CD4-positive, alpha-beta T cell treated with Interleukin-17A for 4 hours (primary cell): ENCODE results near the gene MYO1E.
A peak's percentile ranks its signal among the peaks of the same experiment; 100 is the strongest.
"Not testable (repeated sequence)": the region's sequence is repeated elsewhere in the genome, so short reads cannot be mapped to it uniquely, and the experiment has no call there.

Source experiments
- DNase-seq: peaks from one replicate; pipeline ENCODE4 v3.0.0-alpha.2; 2020; ENCODE audit warnings: mixed read lengths

MYO1E gene

DNA sequence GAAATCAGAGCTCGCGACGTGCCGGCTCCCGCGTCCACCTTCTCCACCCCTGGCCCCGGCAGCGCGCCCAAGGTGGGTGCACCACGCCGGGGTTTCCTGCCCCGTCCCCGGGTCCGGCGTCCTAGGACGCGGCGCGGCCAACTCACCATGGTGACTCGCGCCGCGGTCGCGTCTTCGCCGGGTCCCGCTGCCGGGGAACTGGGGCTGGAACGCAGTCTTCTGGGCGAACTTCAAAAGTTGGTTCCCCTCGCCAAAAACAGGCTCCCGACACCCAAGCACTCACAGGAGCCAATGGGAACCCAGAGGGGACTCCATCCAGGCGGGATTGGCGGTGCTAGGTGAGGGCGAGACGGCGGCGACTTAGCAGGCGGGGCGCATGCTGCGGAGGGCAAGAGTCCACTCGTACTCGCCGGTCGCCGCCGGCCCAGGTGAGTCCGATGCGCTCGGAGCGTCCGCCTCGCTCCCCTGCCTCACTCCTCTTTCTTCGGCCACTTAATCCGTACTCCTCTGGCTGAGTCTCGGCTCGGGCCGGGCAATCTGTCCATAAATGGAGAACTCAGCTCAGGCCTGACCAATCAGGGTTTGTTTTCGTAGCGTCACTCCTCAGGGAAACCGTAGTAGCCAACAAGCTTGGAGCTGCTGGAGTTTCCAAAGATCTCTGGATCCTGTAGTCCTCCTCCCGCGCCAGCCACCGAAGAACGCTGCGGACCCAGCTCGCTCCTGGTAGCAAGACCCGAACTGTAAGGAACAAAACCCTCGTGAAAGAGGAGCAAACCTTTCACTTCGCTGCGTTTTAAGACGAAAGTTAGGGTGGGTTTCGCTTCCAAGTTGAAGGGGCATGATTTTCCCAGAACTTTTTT lies at the start of gene MYO1E:
Gene MYO1E (minus strand): TSS at position 520 of the 860 bp plus-strand sequence. CDS start 371 bp downstream, at position 149.
- DNase-seq: peak; percentile 7

DNA sequence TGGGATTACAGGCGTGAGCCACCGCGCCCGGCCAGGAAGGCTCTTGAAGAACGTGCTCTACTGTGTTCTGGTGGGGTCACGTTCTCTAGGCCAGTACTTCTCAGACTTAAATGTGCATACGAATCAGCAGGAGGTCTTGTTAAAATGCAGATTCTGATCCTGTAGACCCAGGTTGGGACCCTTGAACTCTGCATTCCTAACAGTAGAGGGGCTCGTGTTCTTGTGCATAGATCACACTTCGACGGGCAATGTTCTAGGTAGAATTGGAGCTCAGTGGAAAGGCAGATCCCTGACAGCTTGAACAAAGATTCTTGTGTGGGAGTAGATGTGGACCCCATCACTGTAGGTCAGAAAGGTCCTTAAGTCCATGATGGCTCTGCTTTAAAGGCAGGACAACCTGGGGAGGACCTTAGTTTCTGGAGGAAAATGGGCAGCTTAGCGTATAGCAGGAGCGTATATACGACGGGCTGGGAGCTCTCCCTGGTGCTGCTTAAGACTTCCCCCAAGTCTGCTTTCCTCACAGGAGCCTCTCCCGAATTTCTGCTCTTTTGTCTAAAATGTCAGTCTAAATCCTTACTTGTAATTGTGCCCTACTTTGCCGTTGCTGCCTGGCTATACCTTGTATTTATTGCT lies 48.4 kb upstream of the MYO1E start:
- no peak for DNase-seq

DNA sequence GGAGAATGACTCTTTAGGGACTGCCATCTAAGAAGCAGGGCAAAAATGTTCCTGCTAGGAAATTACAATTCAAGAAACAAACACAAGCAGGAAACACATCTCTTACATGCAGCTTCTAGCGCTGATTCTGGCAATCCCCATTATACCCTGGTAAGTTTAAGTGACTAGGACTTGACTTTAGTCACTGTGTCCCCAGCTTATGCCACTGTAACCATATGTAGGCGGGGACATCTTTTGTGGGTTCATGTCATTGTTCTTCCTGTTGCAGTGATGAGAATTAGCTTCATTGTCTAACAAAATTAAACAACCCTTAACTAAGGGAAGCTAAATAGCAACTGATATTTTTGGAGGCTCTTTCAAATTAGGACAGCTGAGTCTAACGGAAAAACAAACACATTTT lies 47.4 kb upstream of the MYO1E start:
- DNase-seq: no peak

DNA sequence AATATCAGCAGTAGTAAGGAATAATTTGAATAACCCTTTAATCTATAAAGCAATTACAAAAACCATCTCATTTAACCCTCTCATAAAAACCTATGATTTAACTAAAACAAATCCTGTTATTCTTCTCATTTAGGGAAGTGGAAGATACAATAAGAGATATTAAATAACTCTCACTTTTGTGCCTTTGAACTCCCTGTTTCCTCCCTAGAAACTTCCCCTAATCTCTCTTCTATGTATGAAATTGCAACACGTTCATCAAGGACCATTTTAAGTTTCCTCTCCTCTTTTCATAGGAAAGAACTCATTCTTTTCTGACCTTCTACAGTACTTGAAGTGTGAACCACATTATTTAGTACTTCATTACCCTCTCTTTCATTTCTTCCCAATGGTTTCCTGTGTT lies 46.5 kb upstream of the MYO1E start:
- no peak for DNase-seq

DNA sequence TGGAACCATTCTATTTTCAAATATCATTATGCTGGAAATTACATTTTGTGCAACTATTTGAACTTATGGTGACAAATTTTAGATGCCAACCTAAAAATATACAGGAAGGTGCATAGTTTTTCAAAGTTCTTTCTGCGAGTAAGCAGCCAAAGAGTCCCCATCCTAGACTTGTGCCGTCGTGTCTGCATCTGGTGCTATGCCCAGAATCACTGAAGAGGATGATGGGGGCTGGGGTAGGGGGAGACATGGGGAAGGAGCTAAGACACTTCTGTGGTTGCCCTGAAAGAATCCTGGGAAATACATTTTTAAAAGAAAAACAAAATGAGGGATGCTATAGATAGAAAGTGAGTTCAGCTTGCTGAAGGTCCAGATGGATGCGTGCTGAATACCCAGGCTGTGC lies 44.1 kb upstream of the MYO1E start:
- DNase-seq: no peak

DNA sequence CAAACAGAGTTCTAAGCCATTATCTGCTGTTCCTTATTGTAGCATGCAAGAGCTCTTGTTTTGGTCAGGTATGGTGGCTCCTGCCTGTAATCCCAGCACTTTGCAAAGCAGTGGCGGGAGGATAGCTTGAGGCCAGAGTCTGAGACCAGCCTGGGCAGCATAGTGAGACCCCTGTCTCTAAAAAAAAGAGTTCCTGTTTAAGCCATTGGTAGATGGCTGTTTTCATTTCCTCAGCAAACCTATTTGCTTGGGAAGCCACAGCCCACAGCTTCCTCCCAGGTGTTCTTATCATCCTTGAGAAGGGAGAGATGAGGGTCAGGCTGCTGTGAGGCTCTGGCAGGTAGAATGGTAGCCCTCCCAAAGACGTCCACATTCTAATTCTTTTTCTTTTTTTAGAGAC lies 40.9 kb upstream of the MYO1E start:
- no peak for DNase-seq

DNA sequence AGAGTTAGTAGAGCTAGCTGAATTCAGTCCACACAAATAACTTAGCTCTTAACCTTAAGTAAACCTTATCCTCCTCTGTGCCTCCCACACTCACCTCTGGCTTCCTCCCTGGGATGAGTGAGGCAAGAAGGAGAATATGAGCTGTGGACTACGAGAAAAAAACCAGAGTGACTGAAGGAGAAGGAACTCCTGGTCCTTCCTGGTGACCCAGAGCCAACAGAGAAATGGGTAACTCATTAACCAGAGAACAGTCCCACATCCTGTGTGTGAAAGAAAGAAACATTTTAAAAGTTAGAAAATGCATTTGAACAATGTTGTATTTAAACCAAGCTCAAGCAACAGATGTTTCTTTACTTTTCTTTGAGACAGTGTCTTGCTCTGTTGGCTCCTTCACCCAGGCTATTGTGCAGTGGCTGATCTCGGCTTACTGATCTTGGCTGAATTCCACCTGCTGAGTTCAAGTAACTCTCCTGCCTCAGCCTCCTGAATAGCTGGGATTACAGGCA lies 37.8 kb upstream of the MYO1E start:
- no peak for DNase-seq

DNA sequence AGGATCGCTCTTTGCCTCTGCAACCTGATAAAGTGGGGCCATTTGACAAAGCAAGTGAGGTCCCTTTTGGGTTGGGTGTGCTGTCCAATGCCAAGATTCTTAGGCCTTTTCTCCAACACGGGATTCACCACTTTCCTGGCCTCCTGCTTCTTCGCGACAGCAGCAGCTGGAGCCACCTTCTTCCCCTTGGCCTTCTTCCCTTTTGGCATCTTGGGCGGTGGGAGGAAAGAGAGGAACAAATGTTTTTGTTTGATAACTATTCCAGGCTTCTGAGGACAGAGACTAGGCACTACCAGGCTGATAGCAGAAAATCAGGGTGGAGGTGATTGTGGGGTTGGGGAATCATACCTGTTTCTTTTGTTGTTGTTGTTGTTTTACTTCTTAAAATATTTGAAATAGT lies 35.3 kb upstream of the MYO1E start:
- no peak for DNase-seq

DNA sequence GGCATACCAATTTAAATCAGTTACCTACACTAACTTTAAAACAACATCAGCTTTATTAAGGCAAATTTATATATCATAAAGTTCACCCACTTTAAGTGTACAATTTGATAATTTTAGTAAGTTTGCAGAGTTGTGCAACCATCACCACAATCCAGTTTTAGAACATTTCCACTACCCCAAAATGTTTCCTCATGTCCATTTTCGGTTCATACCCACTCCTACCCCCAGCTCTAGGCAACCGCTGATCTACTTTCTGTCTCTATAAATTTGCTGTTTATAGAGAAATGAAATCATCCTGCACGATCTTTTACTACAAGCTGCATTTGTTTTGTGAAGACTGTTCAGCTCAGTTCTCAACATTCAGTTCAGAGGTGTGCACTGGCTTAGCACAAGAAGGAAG lies 33.8 kb upstream of the MYO1E start:
- no peak for DNase-seq

DNA sequence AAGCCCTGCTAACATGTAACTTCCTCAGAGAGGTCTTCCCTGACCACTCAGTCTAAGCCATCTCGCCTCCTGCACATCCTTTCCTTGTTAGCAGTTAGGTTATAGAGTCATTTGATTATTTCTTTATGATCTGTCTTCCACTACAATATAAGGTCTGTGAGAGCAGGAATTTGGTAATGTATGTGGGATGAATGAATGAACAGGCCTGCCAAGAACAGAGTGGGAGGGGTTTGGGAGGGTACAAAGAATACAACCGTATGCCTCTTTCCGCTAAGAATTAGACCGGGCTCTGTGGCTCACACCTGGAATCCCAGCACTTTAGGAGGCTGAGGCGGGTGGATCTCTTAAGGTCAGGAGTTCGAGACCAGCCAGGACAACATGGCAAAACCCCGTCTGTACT lies 32.4 kb upstream of the MYO1E start:
- DNase-seq: no peak

DNA sequence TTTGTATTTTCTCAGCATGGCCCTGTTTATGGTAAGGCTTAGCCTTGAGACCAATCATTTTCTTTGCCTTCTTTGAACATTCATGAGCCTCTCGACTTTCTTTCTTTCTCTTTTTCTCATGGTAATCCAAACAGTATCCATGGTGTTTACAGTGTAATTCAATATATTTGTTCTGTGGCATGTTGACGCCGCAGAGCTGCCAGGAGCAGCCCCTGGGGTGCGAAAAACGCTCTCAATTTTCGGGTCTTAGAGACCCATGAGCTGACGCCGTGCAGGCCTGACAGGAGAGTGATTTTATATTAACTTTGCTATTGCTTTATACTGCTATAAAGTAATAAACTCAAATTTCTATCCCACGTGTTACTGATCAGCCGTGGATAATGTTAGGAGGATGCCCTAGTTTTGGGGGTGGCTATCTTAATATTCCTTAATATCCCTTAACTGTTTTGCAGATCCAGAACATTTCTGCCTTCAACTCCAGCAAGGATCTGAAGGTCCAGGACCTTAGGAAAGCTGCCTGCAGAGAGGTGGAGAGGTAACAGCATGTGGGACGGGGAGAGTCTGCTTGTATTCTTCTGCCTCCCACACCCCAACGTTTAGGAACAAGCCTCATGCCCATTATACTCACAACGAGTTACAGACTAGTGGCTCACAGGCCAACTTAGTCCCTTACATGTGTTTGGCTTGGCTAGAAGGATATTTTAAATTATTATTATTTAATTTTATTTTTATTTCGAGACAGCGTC lies 29.3 kb upstream of the MYO1E start:
- no peak for DNase-seq

DNA sequence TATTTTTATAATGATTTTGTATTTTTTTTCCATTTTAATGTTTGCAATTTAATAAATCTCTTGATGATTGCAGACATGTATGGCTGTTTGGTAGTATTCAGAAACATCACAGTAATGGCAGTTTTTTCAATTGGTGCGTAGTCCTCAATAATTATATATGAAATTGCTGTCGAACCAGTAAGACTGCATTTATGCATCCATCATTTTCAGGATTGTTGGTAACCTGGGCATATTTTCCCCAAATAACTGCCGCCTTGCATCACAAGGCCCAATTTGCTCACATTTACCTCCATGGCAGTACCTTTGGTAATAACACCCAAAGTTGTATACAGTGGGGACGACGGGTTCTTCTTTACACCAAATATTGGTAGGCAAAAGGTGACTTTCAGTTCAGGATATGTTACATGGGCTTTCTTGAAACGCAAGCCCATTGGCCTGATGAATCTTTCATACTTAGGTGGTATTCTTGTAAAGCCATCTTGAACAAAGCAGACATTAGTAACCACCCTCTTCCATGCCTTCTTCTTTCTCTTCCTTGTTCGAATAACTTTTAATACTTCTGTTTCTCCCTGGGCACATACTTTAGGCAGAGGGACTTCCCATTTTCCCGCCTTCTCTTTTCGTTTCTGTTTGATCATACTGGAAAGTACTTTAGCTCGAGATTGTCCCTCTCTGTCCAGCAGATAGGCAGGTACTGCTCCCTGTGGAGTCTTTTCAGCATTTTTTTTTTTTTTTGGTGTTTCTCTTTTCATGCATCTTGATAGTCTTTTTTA lies 28.6 kb upstream of the MYO1E start:
- not testable (repeated sequence) for DNase-seq

DNA sequence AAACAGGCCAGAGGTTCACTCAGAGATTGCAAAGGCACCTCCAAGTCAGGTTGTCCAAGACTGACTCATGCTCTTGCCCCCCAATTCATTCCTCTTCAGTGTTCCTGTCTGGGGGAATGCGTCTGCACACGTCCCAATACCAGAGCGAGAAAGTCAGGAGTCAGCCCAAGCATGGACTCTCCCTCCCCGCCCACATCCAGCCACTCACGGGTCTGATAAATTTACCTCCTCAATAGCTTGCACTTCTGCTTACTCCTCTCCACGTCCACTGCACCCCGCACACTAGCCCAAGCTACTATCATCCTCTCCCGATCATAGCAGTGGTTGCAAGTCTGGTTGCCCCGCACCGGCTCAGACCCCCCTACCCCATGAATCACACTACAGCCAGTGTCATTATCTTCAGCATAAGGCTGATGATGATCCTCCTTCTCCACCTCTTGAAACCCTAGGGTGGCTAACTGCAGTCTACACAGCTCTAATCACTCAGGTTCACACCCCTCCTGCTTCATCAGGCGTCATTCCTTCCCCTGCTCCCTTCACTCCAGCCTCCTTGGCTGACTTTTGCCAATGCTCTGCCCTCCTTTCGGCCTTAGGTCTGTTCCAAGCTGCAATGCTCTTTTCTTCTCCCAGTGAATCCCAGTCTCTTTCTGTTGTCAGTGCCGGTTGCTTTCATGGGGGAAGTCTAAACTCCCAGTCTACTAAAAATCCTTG lies 27.6 kb upstream of the MYO1E start:
- DNase-seq: no peak

DNA sequence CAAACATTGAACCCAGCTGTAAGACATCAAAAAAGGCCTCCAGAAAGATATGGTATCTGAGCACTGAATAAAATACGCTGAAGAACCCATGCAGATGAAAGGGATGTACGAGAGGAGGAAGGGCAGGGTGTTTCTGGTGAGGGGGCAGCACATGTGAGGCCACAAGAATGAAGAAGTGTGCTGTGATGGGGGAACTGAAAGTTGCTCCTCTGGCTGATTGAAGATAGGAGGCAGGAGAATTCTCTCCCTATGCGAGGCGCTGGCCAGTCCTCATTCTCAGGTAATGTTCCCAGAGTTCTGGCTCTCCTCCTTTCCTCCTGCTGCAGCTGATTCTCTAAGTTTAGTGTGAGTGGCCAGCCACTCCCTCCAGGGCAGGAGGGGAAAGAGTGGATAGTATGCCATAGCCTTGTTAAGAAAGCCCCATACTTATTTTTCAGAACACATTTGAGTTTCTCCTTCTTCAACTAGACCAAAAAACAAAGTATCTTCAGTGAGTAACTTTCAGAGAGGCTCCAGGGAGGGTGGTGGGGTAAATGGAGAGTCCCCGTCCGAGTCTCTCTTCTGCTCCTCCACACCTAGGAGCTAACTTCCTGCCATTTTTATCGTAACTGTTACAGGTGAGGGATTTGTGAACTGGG lies 26.9 kb upstream of the MYO1E start:
- DNase-seq: no peak

DNA sequence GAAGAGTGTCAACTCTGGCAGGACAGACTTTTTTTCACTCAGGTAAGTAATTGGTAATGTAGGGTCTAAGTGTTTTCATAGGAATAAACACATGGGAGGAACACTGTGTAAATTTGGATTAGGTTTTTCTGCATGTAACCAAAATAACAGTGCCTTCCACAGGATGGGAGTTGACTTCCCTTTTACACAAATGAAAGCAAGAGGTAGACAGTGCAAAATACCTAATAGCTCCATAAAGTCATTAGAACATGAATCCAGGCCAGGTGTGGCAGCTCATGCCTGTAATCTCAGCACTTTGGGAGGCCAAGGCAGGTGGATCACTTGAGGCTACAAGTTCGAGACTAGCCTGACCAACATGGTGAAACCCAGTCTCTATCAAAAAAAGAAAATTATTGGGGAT lies 25.5 kb upstream of the MYO1E start:
- no peak for DNase-seq

DNA sequence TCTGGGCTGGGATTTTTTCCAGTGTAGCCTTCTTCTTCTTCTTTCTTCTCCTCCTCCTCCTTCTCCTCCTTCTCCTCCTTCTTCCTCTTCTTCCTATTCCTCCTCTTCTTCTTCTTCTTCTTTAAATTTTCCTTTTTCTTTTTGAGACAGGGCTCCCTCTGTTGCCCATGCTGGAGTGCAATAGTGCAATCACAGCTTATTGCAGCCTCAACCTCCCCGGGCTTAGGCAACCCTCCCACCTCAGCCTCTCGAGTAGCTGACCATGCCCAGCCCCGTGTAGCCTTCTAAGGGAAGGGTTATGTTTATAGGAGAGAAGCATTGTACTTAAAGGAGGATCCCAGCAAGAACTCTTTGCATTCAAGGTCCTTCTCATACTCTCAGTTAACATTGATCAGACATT lies 24.0 kb upstream of the MYO1E start:
- DNase-seq: no peak

DNA sequence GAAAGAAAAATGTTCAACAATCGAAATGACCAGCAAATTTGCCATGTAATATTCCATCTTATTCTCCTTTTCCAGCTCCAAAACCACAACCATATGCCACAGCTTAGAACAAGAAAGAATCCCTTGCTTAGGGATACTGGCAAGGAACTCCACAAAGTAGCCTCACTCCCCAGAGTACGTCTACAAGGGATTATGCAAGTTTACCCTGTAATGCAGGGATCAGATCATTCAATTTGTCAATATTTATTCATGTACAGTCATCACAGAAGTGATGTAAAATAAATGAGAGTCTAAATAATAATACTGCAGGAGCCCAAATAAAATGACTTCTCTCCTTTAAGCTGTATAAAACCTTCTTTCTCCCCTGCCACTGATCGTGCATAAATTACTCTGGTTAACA lies 23.5 kb upstream of the MYO1E start:
- no peak for DNase-seq

DNA sequence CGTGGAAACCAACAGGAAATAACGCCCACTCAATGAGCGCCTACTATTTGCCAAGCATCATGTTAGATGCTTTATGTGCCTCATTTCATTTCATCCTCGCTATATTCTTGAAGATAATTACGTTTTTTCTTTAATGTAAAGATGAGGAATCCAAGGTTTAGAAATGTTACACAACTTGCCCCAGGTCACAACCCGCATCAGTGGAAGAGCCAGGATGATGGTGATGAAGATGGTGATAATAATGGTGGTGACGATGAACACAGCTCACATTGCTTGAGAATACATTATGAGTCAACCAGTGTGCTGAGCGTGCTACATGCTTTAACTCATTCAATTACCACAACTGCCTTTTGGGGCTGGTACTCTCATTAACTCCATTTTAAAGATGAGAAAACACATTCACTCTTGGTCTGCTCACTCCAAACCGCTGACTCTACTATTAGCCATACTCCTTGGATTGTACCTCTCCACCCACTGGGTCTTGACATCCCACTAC lies 21.5 kb upstream of the MYO1E start:
- no peak for DNase-seq

DNA sequence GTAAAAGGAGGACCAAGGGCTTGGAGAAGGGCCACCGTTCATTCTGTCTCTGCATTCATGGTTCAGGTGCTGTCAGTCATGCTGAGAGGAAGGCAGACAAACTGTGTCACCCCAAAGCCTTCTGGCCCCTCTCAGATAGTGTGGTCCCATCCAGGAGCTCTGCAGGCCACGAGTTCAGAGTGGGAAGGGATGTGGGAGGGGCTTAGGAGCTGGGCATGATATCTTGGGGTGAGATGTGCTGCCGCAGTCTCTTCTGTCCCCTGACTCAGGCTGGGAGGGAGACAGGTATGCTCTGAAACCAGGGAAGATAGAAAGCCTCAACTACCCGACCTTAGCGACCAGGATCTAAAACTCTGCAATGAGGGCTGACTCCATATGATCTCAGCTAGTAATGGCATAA lies 19.6 kb upstream of the MYO1E start:
- no peak for DNase-seq

DNA sequence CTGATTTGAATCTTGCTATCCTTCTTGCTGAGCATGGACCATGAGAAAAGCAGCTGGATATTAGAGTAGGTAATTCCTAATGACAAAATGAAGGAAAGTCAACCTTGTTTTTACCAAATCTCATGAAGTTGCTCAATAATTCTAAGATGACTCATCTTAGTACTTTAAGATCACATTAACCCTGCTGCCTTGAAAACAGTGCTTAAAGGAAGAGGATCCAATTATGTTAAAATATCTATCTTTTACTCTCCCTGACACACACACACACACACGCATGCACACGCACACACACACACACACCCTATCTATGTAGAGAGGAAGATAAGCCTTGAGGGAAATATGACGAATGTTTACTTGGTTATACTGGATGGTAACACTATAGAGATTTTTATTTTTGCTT lies 16.0 kb upstream of the MYO1E start:
- DNase-seq: no peak

DNA sequence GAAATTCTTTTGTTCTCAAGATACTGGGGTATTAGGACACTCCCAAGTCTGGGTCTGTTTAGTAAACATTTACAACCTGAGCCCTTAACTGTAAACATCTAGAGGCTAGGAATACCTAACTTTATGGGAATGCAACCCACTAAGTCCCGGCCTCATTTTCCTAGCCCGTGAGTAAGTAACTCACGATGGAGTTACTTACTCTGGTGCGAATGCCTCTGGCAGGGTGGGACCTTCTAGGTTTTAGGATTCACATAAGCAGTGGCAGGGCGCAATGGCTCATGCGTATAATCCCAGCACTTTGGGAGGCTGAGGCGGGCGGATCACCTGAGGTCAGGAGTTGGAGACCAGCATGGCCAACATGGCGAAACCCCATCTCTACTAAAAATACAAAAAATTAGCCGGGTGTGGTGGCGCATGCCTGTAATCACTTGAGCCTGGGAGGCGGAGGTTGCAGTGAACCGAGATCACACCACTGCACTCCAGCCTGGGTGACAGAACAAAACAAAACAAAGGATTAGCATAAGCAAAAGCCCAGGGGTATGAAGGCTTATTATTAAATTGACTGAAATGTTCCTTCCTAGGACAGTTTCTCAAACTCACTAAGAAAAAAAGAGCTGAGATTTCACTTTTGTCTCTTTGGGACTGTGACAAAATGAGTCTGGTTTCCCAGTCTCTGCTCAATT lies 14.7 kb upstream of the MYO1E start:
- not testable (repeated sequence) for DNase-seq
